HepG2 (cell line): ENCODE data around the gene PRMT7. TPM values are rescaled to one million over a fixed set of nuclear protein-coding genes. Genes with fewer than 3 reads are reported as not detected.

ENCODE experiments used
- CCDC6 ChIP-seq: sonication (generic); formaldehyde crosslinking; IDR thresholded peaks from 2 replicates; pipeline ENCODE4 v1.8.1; 2022; ENCODE audit warnings: mild to moderate bottlenecking, missing genetic modification reagents, moderate library complexity
- ETV6 ChIP-seq: sonication (generic); formaldehyde crosslinking; conservative IDR thresholded peaks from 2 replicates; pipeline ENCODE4 v1.4.0; 2020; ENCODE audit warnings: missing genetic modification reagents
- MZF1 ChIP-seq: sonication (generic); formaldehyde crosslinking; IDR thresholded peaks from 2 replicates; pipeline ENCODE4 v1.8.1; 2023; ENCODE audit warnings: mild to moderate bottlenecking, missing genetic modification reagents, borderline replicate concordance
- RARG ChIP-seq: sonication (generic); formaldehyde crosslinking; IDR thresholded peaks from 2 replicates; pipeline ENCODE4 v1.4.0; 2020; ENCODE audit warnings: low read depth, mild to moderate bottlenecking, missing genetic modification reagents
- RFXANK ChIP-seq: IDR thresholded peaks from 2 replicates; pipeline ENCODE4 v1.6.1; 2016
- SIX4 ChIP-seq: sonication (generic); formaldehyde crosslinking; IDR thresholded peaks from 2 replicates; pipeline ENCODE4 v1.4.0; 2020; ENCODE audit warnings: missing genetic modification reagents
- TAF15 ChIP-seq: fragments of 200-400 bp; formaldehyde crosslinking; IDR thresholded peaks from one replicate; pipeline ENCODE4 v1.6.1; 2018; ENCODE audit warnings: mild to moderate bottlenecking, low read depth, low read length; ENCODE audit not compliant: poor library complexity, severe bottlenecking
- ZNF121 ChIP-seq: sonication (generic); formaldehyde crosslinking; IDR thresholded peaks from 2 replicates; pipeline ENCODE4 v1.5.0; 2020; ENCODE audit warnings: mild to moderate bottlenecking, missing genetic modification reagents
- ZNF451 ChIP-seq: sonication (generic); formaldehyde crosslinking; IDR thresholded peaks from 2 replicates; pipeline ENCODE4 v1.5.0; 2020; ENCODE audit warnings: mild to moderate bottlenecking, missing genetic modification reagents
- ZNF468 ChIP-seq: sonication (generic); formaldehyde crosslinking; IDR thresholded peaks from 2 replicates; pipeline ENCODE4 v1.8.0; 2022; ENCODE audit warnings: mild to moderate bottlenecking, moderate library complexity, missing genetic modification reagents
- ZNF567 ChIP-seq: sonication (generic); formaldehyde crosslinking; IDR thresholded peaks from 2 replicates; pipeline ENCODE4 v1.8.1; 2023; ENCODE audit warnings: mild to moderate bottlenecking, missing genetic modification reagents, borderline replicate concordance
- ZNF713 ChIP-seq: sonication (generic); formaldehyde crosslinking; IDR thresholded peaks from 2 replicates; pipeline ENCODE4 v1.4.0; 2020; ENCODE audit warnings: mild to moderate bottlenecking, missing genetic modification reagents
- ZNF724P ChIP-seq: sonication (generic); formaldehyde crosslinking; IDR thresholded peaks from 2 replicates; pipeline ENCODE4 v1.8.0; 2022; ENCODE audit warnings: missing genetic modification reagents, borderline replicate concordance
- ZNF775 ChIP-seq: sonication (generic); formaldehyde crosslinking; IDR thresholded peaks from 2 replicates; pipeline ENCODE4 v1.4.0; 2020; ENCODE audit warnings: missing genetic modification reagents, mild to moderate bottlenecking, moderate library complexity, borderline replicate concordance
- ZNF850 ChIP-seq: sonication (generic); formaldehyde crosslinking; conservative IDR thresholded peaks from 2 replicates; pipeline ENCODE4 v1.9.0; 2021; ENCODE audit warnings: mild to moderate bottlenecking, missing genetic modification reagents
- polyA plus RNA-seq, 8 experiments: library from polyadenylated mRNA; depleted of rRNA in 3 of 8; stranded (reverse) in 7 of 8; unstranded in 1 of 8; fragments of >200 nt; fragmentation: Illumina TruSeq in 4 of 8; extraction: Trizol in 4 of 8; gene quantifications; 2 replicates each; pipeline versions ENCODE4 v1.2.1 to v1.2.3, GENCODE V29; 2011 to 2016; ENCODE audit warnings: low read depth in 4 of 8, missing spikeins in 1 of 8, mixed read lengths in 1 of 8; ENCODE audit not compliant: insufficient read depth in 1 of 8
- total RNA-seq, 5 experiments: library from RNA; depleted of rRNA; stranded (reverse); fragments of >200 nt; fragmentation: Illumina TruSeq; extraction: Trizol; gene quantifications; 2 replicates each; pipeline ENCODE4 v1.2.3, GENCODE V29; 2016; ENCODE audit warnings: low read depth in 1 of 5
- TF ChIP-seq, protein P1 (sequence below): sonication (generic); formaldehyde crosslinking; IDR thresholded peaks from 2 replicates; pipeline ENCODE4 v1.8.0; 2022; ENCODE audit warnings: missing genetic modification reagents, low read depth, mild to moderate bottlenecking, borderline replicate concordance
- TF ChIP-seq, protein P2 (sequence below), 2 experiments: IDR thresholded peaks; 2 replicates each; pipeline ENCODE4 v1.6.1; 2011 to 2012; ENCODE audit warnings: low read length in 2 of 2, borderline replicate concordance in 1 of 2, low read depth in 1 of 2, mild to moderate bottlenecking in 1 of 2, moderate library complexity in 1 of 2
- TF ChIP-seq, protein P3 (sequence below): fragments of 450-650 bp; IDR thresholded peaks from 2 replicates; pipeline ENCODE4 v1.6.1; 2017
- TF ChIP-seq, protein P4 (sequence below): IDR thresholded peaks from 2 replicates; pipeline ENCODE4 v1.6.1; 2012; ENCODE audit warnings: low read length, improper control_type of control experiment
- TF ChIP-seq, protein P5 (sequence below): sonication (generic); formaldehyde crosslinking; IDR thresholded peaks from 2 replicates; pipeline ENCODE4 v1.5.0; 2020; ENCODE audit warnings: missing genetic modification reagents, mild to moderate bottlenecking, borderline replicate concordance

Gene PRMT7
- total and polyA plus RNA-seq, 2 of the 13 experiments (the other 11 are each of a cell fraction or from before 2014, with no cell fraction given): 47.5 to 55.0 TPM

DNA sequence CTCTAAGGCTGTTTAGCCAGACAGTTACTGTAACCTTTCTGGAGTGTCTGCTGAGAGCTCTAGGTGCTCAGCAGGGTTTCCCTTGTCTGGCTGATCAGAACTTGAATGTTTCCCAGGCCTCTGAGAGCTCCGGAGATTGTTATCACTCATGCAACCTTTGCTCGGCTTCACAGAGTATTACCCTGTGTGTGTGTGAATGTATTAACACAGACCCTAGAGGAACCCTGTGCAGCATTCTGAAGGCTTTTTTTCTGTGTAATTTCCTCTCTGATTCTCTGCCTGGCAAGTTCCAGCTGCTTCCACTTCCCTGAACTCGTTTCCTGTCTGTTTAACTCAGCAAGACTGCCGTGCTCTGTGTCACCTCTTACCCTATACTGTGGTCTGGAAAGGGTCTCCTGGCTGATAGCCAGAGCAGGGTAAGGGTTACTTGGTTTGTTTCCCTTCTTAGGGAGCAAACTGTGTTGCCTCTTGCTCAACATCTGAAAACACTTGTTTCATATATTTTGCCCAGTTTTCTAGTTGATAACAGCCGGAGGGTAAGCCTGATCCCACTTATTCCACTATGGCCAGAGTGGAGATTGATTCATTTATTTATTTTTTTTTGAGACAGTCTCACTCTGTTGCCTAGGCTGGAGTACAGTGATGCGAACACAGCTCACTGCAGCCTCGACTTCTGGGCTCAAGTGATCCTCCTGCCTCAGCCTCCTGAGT lies 21.7 kb downstream of the PRMT7 start (continued):
- TF ChIP-seq MZF1 (CRISPR knock-in tag) (no peak), ZNF567 (no peak), ZNF713 (CRISPR knock-in tag) (no peak), RARG (no peak), CCDC6 (CRISPR knock-in tag) (no peak), TAF15 (no peak), ZNF850 (CRISPR knock-in tag) (no peak), RFXANK (CRISPR knock-in tag) (no peak), ZNF121 (CRISPR knock-in tag) (no peak), ZNF775 (CRISPR knock-in tag) (no peak), SIX4 (no peak), ZNF468 (no peak), ETV6 (0 out of 2 replicates have a peak, but pooled peaks have one; percentile 40), ZNF724P (CRISPR knock-in tag) (no peak), ZNF451 (0 out of 2 replicates have a peak, but pooled peaks have one; percentile 1)
- TF ChIP-seq, protein P1, sequence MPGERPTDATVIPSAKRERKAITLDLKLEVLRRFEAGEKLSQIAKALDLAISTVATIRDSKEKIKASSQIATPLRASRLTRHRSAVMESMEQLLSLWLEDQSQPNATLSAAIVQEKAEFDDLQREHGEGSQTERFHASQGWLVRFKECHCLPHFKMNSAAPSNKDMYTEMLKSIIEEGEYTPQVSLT: no peak
- TF ChIP-seq, protein P2, sequence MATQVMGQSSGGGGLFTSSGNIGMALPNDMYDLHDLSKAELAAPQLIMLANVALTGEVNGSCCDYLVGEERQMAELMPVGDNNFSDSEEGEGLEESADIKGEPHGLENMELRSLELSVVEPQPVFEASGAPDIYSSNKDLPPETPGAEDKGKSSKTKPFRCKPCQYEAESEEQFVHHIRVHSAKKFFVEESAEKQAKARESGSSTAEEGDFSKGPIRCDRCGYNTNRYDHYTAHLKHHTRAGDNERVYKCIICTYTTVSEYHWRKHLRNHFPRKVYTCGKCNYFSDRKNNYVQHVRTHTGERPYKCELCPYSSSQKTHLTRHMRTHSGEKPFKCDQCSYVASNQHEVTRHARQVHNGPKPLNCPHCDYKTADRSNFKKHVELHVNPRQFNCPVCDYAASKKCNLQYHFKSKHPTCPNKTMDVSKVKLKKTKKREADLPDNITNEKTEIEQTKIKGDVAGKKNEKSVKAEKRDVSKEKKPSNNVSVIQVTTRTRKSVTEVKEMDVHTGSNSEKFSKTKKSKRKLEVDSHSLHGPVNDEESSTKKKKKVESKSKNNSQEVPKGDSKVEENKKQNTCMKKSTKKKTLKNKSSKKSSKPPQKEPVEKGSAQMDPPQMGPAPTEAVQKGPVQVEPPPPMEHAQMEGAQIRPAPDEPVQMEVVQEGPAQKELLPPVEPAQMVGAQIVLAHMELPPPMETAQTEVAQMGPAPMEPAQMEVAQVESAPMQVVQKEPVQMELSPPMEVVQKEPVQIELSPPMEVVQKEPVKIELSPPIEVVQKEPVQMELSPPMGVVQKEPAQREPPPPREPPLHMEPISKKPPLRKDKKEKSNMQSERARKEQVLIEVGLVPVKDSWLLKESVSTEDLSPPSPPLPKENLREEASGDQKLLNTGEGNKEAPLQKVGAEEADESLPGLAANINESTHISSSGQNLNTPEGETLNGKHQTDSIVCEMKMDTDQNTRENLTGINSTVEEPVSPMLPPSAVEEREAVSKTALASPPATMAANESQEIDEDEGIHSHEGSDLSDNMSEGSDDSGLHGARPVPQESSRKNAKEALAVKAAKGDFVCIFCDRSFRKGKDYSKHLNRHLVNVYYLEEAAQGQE (IDR thresholded peaks at IDR 0.05; ENCODE audit: borderline replicate concordance in 1 of 2, low read depth in 1 of 2, low read length in 2 of 2): no peak
- TF ChIP-seq, protein P3, sequence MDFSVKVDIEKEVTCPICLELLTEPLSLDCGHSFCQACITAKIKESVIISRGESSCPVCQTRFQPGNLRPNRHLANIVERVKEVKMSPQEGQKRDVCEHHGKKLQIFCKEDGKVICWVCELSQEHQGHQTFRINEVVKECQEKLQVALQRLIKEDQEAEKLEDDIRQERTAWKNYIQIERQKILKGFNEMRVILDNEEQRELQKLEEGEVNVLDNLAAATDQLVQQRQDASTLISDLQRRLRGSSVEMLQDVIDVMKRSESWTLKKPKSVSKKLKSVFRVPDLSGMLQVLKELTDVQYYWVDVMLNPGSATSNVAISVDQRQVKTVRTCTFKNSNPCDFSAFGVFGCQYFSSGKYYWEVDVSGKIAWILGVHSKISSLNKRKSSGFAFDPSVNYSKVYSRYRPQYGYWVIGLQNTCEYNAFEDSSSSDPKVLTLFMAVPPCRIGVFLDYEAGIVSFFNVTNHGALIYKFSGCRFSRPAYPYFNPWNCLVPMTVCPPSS: no peak
- TF ChIP-seq, protein P4, sequence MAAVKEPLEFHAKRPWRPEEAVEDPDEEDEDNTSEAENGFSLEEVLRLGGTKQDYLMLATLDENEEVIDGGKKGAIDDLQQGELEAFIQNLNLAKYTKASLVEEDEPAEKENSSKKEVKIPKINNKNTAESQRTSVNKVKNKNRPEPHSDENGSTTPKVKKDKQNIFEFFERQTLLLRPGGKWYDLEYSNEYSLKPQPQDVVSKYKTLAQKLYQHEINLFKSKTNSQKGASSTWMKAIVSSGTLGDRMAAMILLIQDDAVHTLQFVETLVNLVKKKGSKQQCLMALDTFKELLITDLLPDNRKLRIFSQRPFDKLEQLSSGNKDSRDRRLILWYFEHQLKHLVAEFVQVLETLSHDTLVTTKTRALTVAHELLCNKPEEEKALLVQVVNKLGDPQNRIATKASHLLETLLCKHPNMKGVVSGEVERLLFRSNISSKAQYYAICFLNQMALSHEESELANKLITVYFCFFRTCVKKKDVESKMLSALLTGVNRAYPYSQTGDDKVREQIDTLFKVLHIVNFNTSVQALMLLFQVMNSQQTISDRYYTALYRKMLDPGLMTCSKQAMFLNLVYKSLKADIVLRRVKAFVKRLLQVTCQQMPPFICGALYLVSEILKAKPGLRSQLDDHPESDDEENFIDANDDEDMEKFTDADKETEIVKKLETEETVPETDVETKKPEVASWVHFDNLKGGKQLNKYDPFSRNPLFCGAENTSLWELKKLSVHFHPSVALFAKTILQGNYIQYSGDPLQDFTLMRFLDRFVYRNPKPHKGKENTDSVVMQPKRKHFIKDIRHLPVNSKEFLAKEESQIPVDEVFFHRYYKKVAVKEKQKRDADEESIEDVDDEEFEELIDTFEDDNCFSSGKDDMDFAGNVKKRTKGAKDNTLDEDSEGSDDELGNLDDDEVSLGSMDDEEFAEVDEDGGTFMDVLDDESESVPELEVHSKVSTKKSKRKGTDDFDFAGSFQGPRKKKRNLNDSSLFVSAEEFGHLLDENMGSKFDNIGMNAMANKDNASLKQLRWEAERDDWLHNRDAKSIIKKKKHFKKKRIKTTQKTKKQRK: no peak
- TF ChIP-seq, protein P5, sequence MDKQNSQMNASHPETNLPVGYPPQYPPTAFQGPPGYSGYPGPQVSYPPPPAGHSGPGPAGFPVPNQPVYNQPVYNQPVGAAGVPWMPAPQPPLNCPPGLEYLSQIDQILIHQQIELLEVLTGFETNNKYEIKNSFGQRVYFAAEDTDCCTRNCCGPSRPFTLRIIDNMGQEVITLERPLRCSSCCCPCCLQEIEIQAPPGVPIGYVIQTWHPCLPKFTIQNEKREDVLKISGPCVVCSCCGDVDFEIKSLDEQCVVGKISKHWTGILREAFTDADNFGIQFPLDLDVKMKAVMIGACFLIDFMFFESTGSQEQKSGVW (CRISPR knock-in tag): no peak
